ENCODE measurements around the gene ATP8B4. TPM values are rescaled to one million over a fixed set of nuclear protein-coding genes. Genes with fewer than 3 reads are reported as not detected.
A peak's percentile ranks its signal among the peaks of the same experiment; 100 is the strongest.

Gene ATP8B4
- total and polyA plus RNA-seq, 3 experiments from 2014 or later = 0.23 to 8.9 (median 8.5) TPM

- H3K4me3 Mint-ChIP-seq = no peak overlapping the region
- CTCF ChIA-PET = no interaction called here
- Histone ChIP-seq H3K36me3 (ENCODE audit: insufficient read depth, low read length) (no peaks in the 10 kb centered on the region), H3K27ac (ENCODE audit: low read depth, low read length) (no peak overlapping the region), H3K9me3 (ENCODE audit: low read length) (no peaks in the 10 kb centered on the region), H3K27me3 (ENCODE audit: insufficient read depth, low read length, poor library complexity, severe bottlenecking) (no peaks in the 10 kb centered on the region), H3K4me3 (ENCODE audit: low read length) (no peak overlapping the region), H3K4me1 (ENCODE audit: insufficient read depth, low read length) (no peaks in the 10 kb centered on the region)
- H3K36me3 Mint-ChIP-seq = no peaks in the 10 kb centered on the region
- H3K27ac Mint-ChIP-seq = no peak overlapping the region
- no peaks in the 10 kb centered on the region for H3K27me3 Mint-ChIP-seq
- DNase-seq = no peak
- no peaks in the 10 kb centered on the region for H3K9me3 Mint-ChIP-seq
- POLR2A ChIA-PET = no interaction called here
- no peaks in the 10 kb centered on the region for H3K4me1 Mint-ChIP-seq
These were observed 237.6 kb downstream of the ATP8B4 start for GRCh38 chr15:49881433-49881832.

- H3K36me3 Mint-ChIP-seq = no peaks in the 10 kb centered on the region
These were observed 241.0 kb downstream of the ATP8B4 start for GRCh38 chr15:49877873-49878521.

GRCh38 chr15:49877117-49877872 lies 241.7 kb downstream of the ATP8B4 start:
- Histone ChIP-seq H3K36me3 (ENCODE audit: insufficient read depth, low read length) (no peaks in the 10 kb centered on the region), H3K4me1 (ENCODE audit: insufficient read depth, low read length) (no peaks in the 10 kb centered on the region), H3K27me3 (ENCODE audit: insufficient read depth, low read length, poor library complexity, severe bottlenecking) (no peaks in the 10 kb centered on the region), H3K27ac (ENCODE audit: low read depth, low read length) (no peak overlapping the region), H3K4me3 (ENCODE audit: low read length) (no peak overlapping the region), H3K9me3 (ENCODE audit: low read length) (no peaks in the 10 kb centered on the region)
- no peak for DNase-seq
- Mint-ChIP-seq H3K4me3 (no peak overlapping the region), H3K27ac (no peak overlapping the region), H3K27me3 (no peaks in the 10 kb centered on the region), H3K36me3 (no peaks in the 10 kb centered on the region), H3K9me3 (no peaks in the 10 kb centered on the region), H3K4me1 (no peaks in the 10 kb centered on the region)
- ChIA-PET CTCF (no interaction called here), POLR2A (no interaction called here)

More at GRCh38 chr15:49877873-49878521, 241.0 kb downstream of the ATP8B4 start:
- ChIA-PET POLR2A (no interaction called here), CTCF (no interaction called here)
- Mint-ChIP-seq H3K27ac (no peak overlapping the region), H3K27me3 (no peaks in the 10 kb centered on the region), H3K9me3 (no peaks in the 10 kb centered on the region), H3K4me1 (no peaks in the 10 kb centered on the region), H3K4me3 (no peak overlapping the region)
- DNase-seq = no peak
- H3K36me3 ChIP-seq (ENCODE audit: insufficient read depth, low read length) = no peaks in the 10 kb centered on the region
- no peak overlapping the region for H3K4me3 ChIP-seq (ENCODE audit: low read length)
- no peaks in the 10 kb centered on the region for H3K27me3 ChIP-seq (ENCODE audit: insufficient read depth, low read length, poor library complexity, severe bottlenecking)
- no peaks in the 10 kb centered on the region for H3K4me1 ChIP-seq (ENCODE audit: insufficient read depth, low read length)
- no peak overlapping the region for H3K27ac ChIP-seq (ENCODE audit: low read depth, low read length)
- no peaks in the 10 kb centered on the region for H3K9me3 ChIP-seq (ENCODE audit: low read length)

DNA sequence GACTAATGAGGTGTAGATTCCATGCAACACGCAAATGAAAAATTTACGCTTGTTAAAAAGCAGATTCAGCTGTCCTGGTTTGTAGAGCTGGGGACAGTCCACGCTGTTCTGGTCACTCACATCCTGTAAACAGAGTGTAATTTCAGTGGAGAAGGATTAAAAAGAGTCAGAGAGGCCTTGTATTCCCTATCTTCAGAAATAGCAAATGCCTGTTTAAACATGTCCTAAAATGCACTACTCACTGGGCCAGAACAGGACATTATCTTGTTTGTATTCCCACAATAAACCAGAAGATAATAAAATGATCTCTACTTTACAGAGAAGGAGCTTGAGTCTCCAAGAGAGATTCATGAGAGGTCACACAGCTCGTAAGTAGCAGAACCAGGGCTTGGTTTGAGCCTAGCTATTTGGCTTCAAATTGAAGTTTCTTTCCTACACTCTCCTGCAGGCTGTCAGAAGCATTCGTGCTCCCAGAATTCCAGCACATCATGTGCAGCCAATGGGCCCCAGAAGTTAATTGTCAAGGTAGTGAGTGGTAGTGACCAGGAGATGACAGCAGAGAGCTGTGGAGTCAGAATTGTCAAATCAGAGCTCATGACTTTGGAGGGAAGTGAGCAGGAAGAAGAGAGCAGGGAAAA lies 242.5 kb downstream of the ATP8B4 start:
- H3K27ac ChIP-seq (ENCODE audit: low read depth, low read length) = no peak overlapping the region
- no peak overlapping the region for H3K4me3 Mint-ChIP-seq
- H3K4me1 ChIP-seq (ENCODE audit: insufficient read depth, low read length) = no peaks in the 10 kb centered on the region
- peak overlapping the region in 1 of 8 donors; percentile 51 for H3K27ac Mint-ChIP-seq
- ChIA-PET CTCF (interaction anchor here (0.7 to 1.5 kb wide), 2 partner anchors 12 to 127 kb away, joined by 3 read pairs; no protein-coding TSS in a partner anchor), POLR2A (no interaction called here)
- H3K4me1 Mint-ChIP-seq = no peaks in the 10 kb centered on the region
- no peaks in the 10 kb centered on the region for H3K36me3 ChIP-seq (ENCODE audit: insufficient read depth, low read length)
- no peak for DNase-seq
- H3K9me3 ChIP-seq (ENCODE audit: low read length) = no peaks in the 10 kb centered on the region
- H3K4me3 ChIP-seq (ENCODE audit: low read length) = no peak overlapping the region
- no peaks in the 10 kb centered on the region for H3K9me3 Mint-ChIP-seq
- no peaks in the 10 kb centered on the region for H3K27me3 ChIP-seq (ENCODE audit: insufficient read depth, low read length, poor library complexity, severe bottlenecking)
- no peaks in the 10 kb centered on the region for H3K36me3 Mint-ChIP-seq
- H3K27me3 Mint-ChIP-seq = no peaks in the 10 kb centered on the region

- no peaks in the 10 kb centered on the region for H3K36me3 ChIP-seq (ENCODE audit: insufficient read depth, low read length)
- no peaks in the 10 kb centered on the region for H3K9me3 ChIP-seq (ENCODE audit: low read length)
- no peak overlapping the region for H3K4me3 ChIP-seq (ENCODE audit: low read length)
- ChIA-PET POLR2A (no interaction called here), CTCF (interaction anchor here (1.5 kb wide), 1 partner anchor 128 kb away, joined by 3 read pairs; no protein-coding TSS in a partner anchor)
- Mint-ChIP-seq H3K4me3 (no peak overlapping the region), H3K9me3 (no peaks in the 10 kb centered on the region), H3K36me3 (no peaks in the 10 kb centered on the region), H3K4me1 (no peaks in the 10 kb centered on the region), H3K27ac (no peak overlapping the region), H3K27me3 (no peaks in the 10 kb centered on the region)
- no peaks in the 10 kb centered on the region for H3K27me3 ChIP-seq (ENCODE audit: insufficient read depth, low read length, poor library complexity, severe bottlenecking)
- no peak for DNase-seq
- no peaks in the 10 kb centered on the region for H3K4me1 ChIP-seq (ENCODE audit: insufficient read depth, low read length)
- H3K27ac ChIP-seq (ENCODE audit: low read depth, low read length) = no peak overlapping the region
These were observed 243.6 kb downstream of the ATP8B4 start for GRCh38 chr15:49875392-49875791.

- no peaks in the 10 kb centered on the region for H3K36me3 ChIP-seq (ENCODE audit: insufficient read depth, low read length)
- no peaks in the 10 kb centered on the region for H3K9me3 Mint-ChIP-seq
- H3K27me3 Mint-ChIP-seq = peaks cover 2 to 8% of the 10 kb centered on the region in 2 donors
- H3K4me3 ChIP-seq (ENCODE audit: low read length) = no peak overlapping the region
- H3K27ac ChIP-seq (ENCODE audit: low read depth, low read length) = no peak overlapping the region
- CTCF ChIA-PET = no interaction called here
- no peaks in the 10 kb centered on the region for H3K36me3 Mint-ChIP-seq
- no peaks in the 10 kb centered on the region for H3K4me1 ChIP-seq (ENCODE audit: insufficient read depth, low read length)
- H3K4me3 Mint-ChIP-seq = no peak overlapping the region
- H3K27ac Mint-ChIP-seq = no peak overlapping the region
- H3K9me3 ChIP-seq (ENCODE audit: low read length) = no peaks in the 10 kb centered on the region
- no peak for DNase-seq
- H3K4me1 Mint-ChIP-seq = no peaks in the 10 kb centered on the region
- no peaks in the 10 kb centered on the region for H3K27me3 ChIP-seq (ENCODE audit: insufficient read depth, low read length, poor library complexity, severe bottlenecking)
- POLR2A ChIA-PET = no interaction called here
These were observed 248.6 kb downstream of the ATP8B4 start for GRCh38 chr15:49870472-49870871.

GRCh38 chr15:49868348-49868747 lies 250.7 kb downstream of the ATP8B4 start:
- CTCF ChIA-PET = no interaction called here
- Histone ChIP-seq H3K4me3 (ENCODE audit: low read length) (no peak overlapping the region), H3K36me3 (ENCODE audit: insufficient read depth, low read length) (no peaks in the 10 kb centered on the region), H3K27me3 (ENCODE audit: insufficient read depth, low read length, poor library complexity, severe bottlenecking) (no peaks in the 10 kb centered on the region), H3K4me1 (ENCODE audit: insufficient read depth, low read length) (no peaks in the 10 kb centered on the region), H3K27ac (ENCODE audit: low read depth, low read length) (no peak overlapping the region), H3K9me3 (ENCODE audit: low read length) (no peaks in the 10 kb centered on the region)
- Mint-ChIP-seq H3K36me3 (no peaks in the 10 kb centered on the region), H3K4me3 (no peak overlapping the region), H3K27ac (no peak overlapping the region), H3K27me3 (peaks cover 2 to 8% of the 10 kb centered on the region in 2 donors), H3K9me3 (no peaks in the 10 kb centered on the region), H3K4me1 (no peaks in the 10 kb centered on the region)
- DNase-seq = no peak
- POLR2A ChIA-PET = no interaction called here

Measured in CD8-positive, alpha-beta memory T cell (primary cell).